Neural cell (in vitro differentiated cells): ENCODE results near the gene ZNF226.
"Not testable (repeated sequence)": the region's sequence is repeated elsewhere in the genome, so short reads cannot be mapped to it uniquely, and the experiment has no call there.

Experiments
- EZH2 ChIP-seq: fragments of 200-600, 300-800 bp; shearing (Covaris generic), sonication (generic); IDR thresholded peaks from 2 replicates; pipeline ENCODE4 v1.6.1; 2014; ENCODE audit warnings: antibody characterized with exemption, low read length, borderline replicate concordance, mild to moderate bottlenecking; ENCODE audit not compliant: insufficient read depth, poor library complexity, severe bottlenecking
- POLR2AphosphoS5 ChIP-seq: IDR thresholded peaks from 2 replicates; pipeline ENCODE4 v1.6.1; 2012
- RAD21 ChIP-seq: fragments of 450-650 bp; conservative IDR thresholded peaks from 2 replicates; pipeline ENCODE4 v1.6.1; 2014; ENCODE audit warnings: antibody characterized with exemption, mild to moderate bottlenecking, moderate library complexity

GRCh38 chr19:44219926-44220325 is 55.0 kb downstream of the ZNF226 start:
- not testable (repeated sequence) for TF ChIP-seq POLR2AphosphoS5, EZH2, RAD21
